HL-60/S4 (cell line): ENCODE results near the gene AHSG.

ENCODE experiments used
- in situ Hi-C: fragments of 300-500 bp; cut with MboI; formaldehyde crosslinking; loops from 2 replicates; pipeline ENCODE4 v1.14.3; 2022; ENCODE audit warnings: low sequenced_read_pairs

AHSG gene

GRCh38 chr3:186636536-186636935 is 23.7 kb downstream of the AHSG start:
- in situ Hi-C loops: no loop called here

GRCh38 chr3:186637686-186638085 is 24.8 kb downstream of the AHSG start:
- in situ Hi-C loops: no loop called here

- in situ Hi-C loops: no loop called here
These were observed 25.4 kb downstream of the AHSG start for GRCh38 chr3:186638259-186638658.

- in situ Hi-C loops: no loop called here
These were observed 27.1 kb downstream of the AHSG start, which contains the start of gene FETUB for GRCh38 chr3:186639778-186640472. TSS of gene FETUB (plus strand) at chr3:186640399. CDS start at chr3:186640461, 62 bp downstream.

GRCh38 chr3:186640473-186640818 is 27.6 kb downstream of the AHSG start:
- in situ Hi-C loops: no loop called here

GRCh38 chr3:186640929-186641328 is 28.1 kb downstream of the AHSG start:
- in situ Hi-C loops: no loop called here

- in situ Hi-C loops: no loop called here
These were observed 29.2 kb downstream of the AHSG start for GRCh38 chr3:186642014-186642413.

GRCh38 chr3:186643493-186643892 is 30.6 kb downstream of the AHSG start:
- in situ Hi-C loops: no loop called here

GRCh38 chr3:186644683-186645082 is 31.8 kb downstream of the AHSG start:
- in situ Hi-C loops: no loop called here

- in situ Hi-C loops: no loop called here
These were observed 33.2 kb downstream of the AHSG start for GRCh38 chr3:186646106-186646505.

GRCh38 chr3:186646841-186647240 is 34.0 kb downstream of the AHSG start:
- in situ Hi-C loops: no loop called here

- in situ Hi-C loops: no loop called here
These were observed 36.0 kb downstream of the AHSG start for GRCh38 chr3:186648851-186649250.

- in situ Hi-C loops: no loop called here
These were observed 38.9 kb downstream of the AHSG start for GRCh38 chr3:186651678-186652215.

- in situ Hi-C loops: no loop called here
These were observed 40.3 kb downstream of the AHSG start for GRCh38 chr3:186653080-186653707.

- in situ Hi-C loops: no loop called here
These were observed 41.1 kb downstream of the AHSG start for GRCh38 chr3:186653984-186654383.

- in situ Hi-C loops: no loop called here
These were observed 50.7 kb downstream of the AHSG start for GRCh38 chr3:186663361-186664118.

GRCh38 chr3:186664119-186664495 is 51.2 kb downstream of the AHSG start:
- in situ Hi-C loops: no loop called here

GRCh38 chr3:186664506-186664905 is 51.6 kb downstream of the AHSG start:
- in situ Hi-C loops: no loop called here

- in situ Hi-C loops: no loop called here
These were observed 52.8 kb downstream of the AHSG start, which contains the start of gene HRG for GRCh38 chr3:186665625-186666188. TSS of gene HRG (plus strand) at chr3:186666014. CDS start at chr3:186666032, 18 bp downstream.

GRCh38 chr3:186668426-186668825 is 55.6 kb downstream of the AHSG start:
- in situ Hi-C loops: no loop called here

- in situ Hi-C loops: no loop called here
These were observed 56.7 kb downstream of the AHSG start for GRCh38 chr3:186669378-186670084.
